Right ventricle myocardium inferior (tissue), 1 donor: ENCODE measurements around the gene NR1H4. TPM values are rescaled to one million over a fixed set of nuclear protein-coding genes. Genes with fewer than 3 reads are reported as not detected.

Experiments used
- ATAC-seq: fragments of 200-7000 bp; cut with Tn5 transposase; one replicate; pipeline ENCODE4 v1.9.1; 2020; ENCODE audit warnings: mild to moderate bottlenecking, moderate library complexity
- DNase-seq: peaks from one replicate; pipeline ENCODE4 v3.0.0; 2021; ENCODE audit errors: missing footprints
- intact Hi-C: fragments of 100-400 bp; cut with DNase I; formaldehyde crosslinking; loops from one replicate; pipeline ENCODE4 v1.11.0; 2022
- total RNA-seq: library from RNA; stranded (reverse); fragmentation: NEBNext Ultra II Directional; extraction: Animal tissue kit (Norgen Biotek cat#: 25700); gene quantifications from one replicate; pipeline ENCODE4 v1.2.1, GENCODE V29; 2021
- donor health status: DM: no; HTN: yes; CAD: no; lungs with severe emphysema.

NR1H4 gene
- total RNA-seq, 1 donor from 2014 or later: not detected

GRCh38 chr12:100463661-100464060 is 10.0 kb upstream of the NR1H4 start:
- intact Hi-C loops: no loop called here
- ATAC-seq: no peak
- no peak for DNase-seq

- ATAC-seq: no peak
- intact Hi-C loops: no loop called here
- no peak for DNase-seq
These were observed 9.1 kb upstream of the NR1H4 start for GRCh38 chr12:100464529-100464928.

- ATAC-seq (no peak), DNase-seq (no peak)
- intact Hi-C loops: no loop called here
These were observed 5.5 kb upstream of the NR1H4 start for GRCh38 chr12:100468126-100468525.

GRCh38 chr12:100472325-100472724 is 1.3 kb upstream of the NR1H4 start:
- ATAC-seq: no peak

GRCh38 chr12:100473050-100473715 is 483 bp upstream of the NR1H4 start:
- ATAC-seq (no peak), DNase-seq (no peak)
- intact Hi-C loops: no loop called here

More at GRCh38 chr12:100472325-100472724, 1.3 kb upstream of the NR1H4 start:
- intact Hi-C loops: no loop called here
- DNase-seq: no peak

- intact Hi-C loops: no loop called here
- DNase-seq (no peak), ATAC-seq (no peak)
These were observed 951 bp downstream of the NR1H4 start for GRCh38 chr12:100474617-100475016.

- DNase-seq (no peak), ATAC-seq (no peak)
- intact Hi-C loops: no loop called here
These were observed 2.5 kb downstream of the NR1H4 start for GRCh38 chr12:100476013-100476751.

GRCh38 chr12:100481021-100481420 is 7.4 kb downstream of the NR1H4 start:
- intact Hi-C loops: no loop called here
- ATAC-seq: no peak
- DNase-seq: no peak

GRCh38 chr12:100484183-100484886 is 10.7 kb downstream of the NR1H4 start:
- DNase-seq (no peak), ATAC-seq (no peak)
- intact Hi-C loops: no loop called here

GRCh38 chr12:100484891-100485471 is 11.3 kb downstream of the NR1H4 start:
- DNase-seq: no peak
- intact Hi-C loops: no loop called here
- no peak for ATAC-seq

GRCh38 chr12:100485983-100486382 is 12.3 kb downstream of the NR1H4 start:
- ATAC-seq (no peak), DNase-seq (no peak)
- intact Hi-C loops: no loop called here

GRCh38 chr12:100489251-100489820 is 15.7 kb downstream of the NR1H4 start:
- intact Hi-C loops: no loop called here
- ATAC-seq: no peak
- DNase-seq: no peak

GRCh38 chr12:100490056-100490455 is 16.4 kb downstream of the NR1H4 start:
- no peak for ATAC-seq
- intact Hi-C loops: no loop called here
- no peak for DNase-seq

- no peak for ATAC-seq
- intact Hi-C loops: no loop called here
- no peak for DNase-seq
These were observed 17.4 kb downstream of the NR1H4 start for GRCh38 chr12:100491104-100491503.

- ATAC-seq (no peak), DNase-seq (no peak)
- intact Hi-C loops: no loop called here
These were observed 19.8 kb downstream of the NR1H4 start for GRCh38 chr12:100493396-100494012.

- DNase-seq: no peak
- intact Hi-C loops: no loop called here
- no peak for ATAC-seq
These were observed 20.4 kb downstream of the NR1H4 start for GRCh38 chr12:100494026-100494425.

GRCh38 chr12:100494538-100494937 is 20.9 kb downstream of the NR1H4 start:
- ATAC-seq: no peak
- no peak for DNase-seq
- intact Hi-C loops: no loop called here

- intact Hi-C loops: no loop called here
- DNase-seq (no peak), ATAC-seq (no peak)
These were observed 23.6 kb downstream of the NR1H4 start for GRCh38 chr12:100497105-100497795.
